H9 (cell line): ENCODE data around the gene TBP. TPM values are rescaled to one million over a fixed set of nuclear protein-coding genes. Genes with fewer than 3 reads are reported as not detected.
"Not testable (repeated sequence)": the region's sequence is repeated elsewhere in the genome, so short reads cannot be mapped to it uniquely, and the experiment has no call there.

Experiments
- DNase-seq: peaks from one replicate; pipeline ENCODE4 v3.0.0-alpha.2; 2017
- H2AFZ ChIP-seq: one replicate; pipeline ENCODE4 v1.6.1; 2013; ENCODE audit warnings: mild to moderate bottlenecking, low read length, control low read depth, moderate library complexity
- H2AK5ac ChIP-seq: 2 replicates; pipeline ENCODE4 v1.6.1; 2013; ENCODE audit warnings: low read length, control low read depth, mixed read lengths; ENCODE audit not compliant: insufficient read length
- H2BK120ac ChIP-seq: one replicate; pipeline ENCODE4 v1.6.1; 2013; ENCODE audit warnings: low read depth, mild to moderate bottlenecking, low read length, control low read depth, inconsistent platforms; ENCODE audit not compliant: poor library complexity, severe bottlenecking
- H2BK12ac ChIP-seq: 2 replicates; pipeline ENCODE4 v1.6.1; 2013; ENCODE audit warnings: low read length, control low read depth, mixed read lengths, low read depth; ENCODE audit not compliant: insufficient read length
- H2BK15ac ChIP-seq: 2 replicates; pipeline ENCODE4 v1.6.1; 2013; ENCODE audit warnings: low read depth, low read length, control low read depth
- H2BK20ac ChIP-seq: one replicate; pipeline ENCODE4 v1.6.1; 2013; ENCODE audit warnings: low read depth, mild to moderate bottlenecking, low read length, control low read depth, inconsistent platforms; ENCODE audit not compliant: poor library complexity, severe bottlenecking
- H2BK5ac ChIP-seq: 2 replicates; pipeline ENCODE4 v1.6.1; 2013; ENCODE audit warnings: low read length, control low read depth, mixed read lengths; ENCODE audit not compliant: insufficient read length
- H3K14ac ChIP-seq: 2 replicates; pipeline ENCODE4 v1.6.1; 2013; ENCODE audit warnings: low read length, control low read depth; ENCODE audit not compliant: insufficient read depth
- H3K18ac ChIP-seq: 2 replicates; pipeline ENCODE4 v1.6.1; 2013; ENCODE audit warnings: low read depth, mild to moderate bottlenecking, mixed read lengths, low read length, control low read depth; ENCODE audit not compliant: insufficient read length
- H3K23ac ChIP-seq: 2 replicates; pipeline ENCODE4 v1.6.1; 2013; ENCODE audit warnings: low read length, control low read depth, mixed read lengths, low read depth; ENCODE audit not compliant: insufficient read length
- H3K23me2 ChIP-seq: 2 replicates; pipeline ENCODE4 v1.6.1; 2013; ENCODE audit warnings: low read depth, mild to moderate bottlenecking, mixed read lengths, low read length, control low read depth; ENCODE audit not compliant: insufficient read length, poor library complexity, severe bottlenecking
- H3K27ac ChIP-seq: 2 replicates; pipeline ENCODE4 v1.5.1; 2013; ENCODE audit warnings: low read length, control low read depth, mixed read lengths, low read depth; ENCODE audit not compliant: insufficient read length
- H3K27me3 ChIP-seq: 2 replicates; pipeline ENCODE4 v1.6.1; 2013; ENCODE audit warnings: low read length, control low read depth, inconsistent platforms; ENCODE audit not compliant: insufficient read depth
- H3K4ac ChIP-seq: 2 replicates; pipeline ENCODE4 v1.6.1; 2013; ENCODE audit warnings: low read depth, mild to moderate bottlenecking, control low read depth, inconsistent platforms, low read length, moderate library complexity
- H3K4me1 ChIP-seq: 2 replicates; pipeline ENCODE4 v1.6.1; 2013; ENCODE audit warnings: low read length, control low read depth, inconsistent platforms; ENCODE audit not compliant: insufficient read depth
- H3K4me2 ChIP-seq: 2 replicates; pipeline ENCODE4 v1.6.1; 2013; ENCODE audit warnings: low read length, control low read depth, mixed read lengths; ENCODE audit not compliant: insufficient read length, insufficient read depth
- H3K56ac ChIP-seq: 2 replicates; pipeline ENCODE4 v1.6.1; 2013; ENCODE audit warnings: low read depth, mild to moderate bottlenecking, mixed read lengths, low read length, control low read depth; ENCODE audit not compliant: insufficient read length
- H3K79me1 ChIP-seq: 2 replicates; pipeline ENCODE4 v1.6.1; 2013; ENCODE audit warnings: low read depth, mild to moderate bottlenecking, moderate library complexity, low read length, control low read depth, inconsistent platforms; ENCODE audit not compliant: insufficient read depth, poor library complexity, severe bottlenecking
- H3K79me2 ChIP-seq: 2 replicates; pipeline ENCODE4 v1.6.1; 2013; ENCODE audit warnings: low read length, control low read depth, inconsistent platforms; ENCODE audit not compliant: insufficient read depth
- H3K9ac ChIP-seq: 2 replicates; pipeline ENCODE4 v1.6.1; 2013; ENCODE audit warnings: low read length, control low read depth, mixed read lengths; ENCODE audit not compliant: insufficient read length; ENCODE audit errors: extremely low read depth
- H3K9me3 ChIP-seq: one replicate; pipeline ENCODE4 v1.6.1; 2013; ENCODE audit warnings: low read depth, low read length, inconsistent platforms; ENCODE audit not compliant: control insufficient read depth
- H3T11ph ChIP-seq: one replicate; pipeline ENCODE4 v1.6.1; 2013; ENCODE audit warnings: mild to moderate bottlenecking, low read length, control low read depth, inconsistent platforms
- H4K20me1 ChIP-seq: one replicate; pipeline ENCODE4 v1.6.1; 2013; ENCODE audit not compliant: control insufficient read depth, insufficient read length, insufficient read depth
- H4K5ac ChIP-seq: 2 replicates; pipeline ENCODE4 v1.6.1; 2013; ENCODE audit warnings: low read depth, mild to moderate bottlenecking, mixed read lengths, low read length, control low read depth; ENCODE audit not compliant: insufficient read length
- H4K8ac ChIP-seq: replicated peaks from 2 replicates; pipeline ENCODE4 v1.6.1; 2013; ENCODE audit warnings: low read length, control low read depth, mixed read lengths, low read depth; ENCODE audit not compliant: insufficient read length
- H4K91ac ChIP-seq: 2 replicates; pipeline ENCODE4 v1.6.1; 2013; ENCODE audit warnings: low read depth, mild to moderate bottlenecking, moderate library complexity, mixed read lengths, low read length, control low read depth; ENCODE audit not compliant: insufficient read length
- H3K27ac Mint-ChIP-seq, 3 experiments: 2 replicates in 2 of 3; 3 replicates in 1 of 3; pipeline ENCODE4 v1.8.0; 2020 to 2021; ENCODE audit warnings: mixed read lengths in 3 of 3, mild to moderate bottlenecking in 1 of 3, moderate library complexity in 1 of 3
- H3K27me3 Mint-ChIP-seq: 2 replicates; pipeline ENCODE4 v1.8.0; 2021; ENCODE audit warnings: low read depth, mild to moderate bottlenecking, moderate library complexity, mixed read lengths
- H3K36me3 Mint-ChIP-seq, 3 experiments: 2 replicates in 2 of 3; 3 replicates in 1 of 3; pipeline ENCODE4 v1.8.0; 2020 to 2021; ENCODE audit warnings: low read depth in 3 of 3, mixed read lengths in 3 of 3; ENCODE audit not compliant: insufficient read depth in 1 of 3
- H3K4me1 Mint-ChIP-seq, 2 experiments: 2 replicates each; pipeline ENCODE4 v1.8.0; 2020; ENCODE audit warnings: mixed read lengths in 2 of 2
- H3K4me3 Mint-ChIP-seq, 2 experiments: 2 replicates in 1 of 2; 3 replicates in 1 of 2; pipeline ENCODE4 v1.8.0; 2020 to 2021; ENCODE audit warnings: mild to moderate bottlenecking in 2 of 2, mixed read lengths in 2 of 2, moderate library complexity in 1 of 2
- H3K9me3 Mint-ChIP-seq, 2 experiments: 2 replicates in 1 of 2; 3 replicates in 1 of 2; pipeline ENCODE4 v1.8.0; 2020; ENCODE audit warnings: mild to moderate bottlenecking in 2 of 2, mixed read lengths in 2 of 2, moderate library complexity in 1 of 2
- CTCF ChIP-seq: fragments of 200-600 bp; sonication (generic); conservative IDR thresholded peaks from 3 replicates; pipeline ENCODE4 v1.8.0; 2021; ENCODE audit warnings: antibody characterized with exemption, mild to moderate bottlenecking
- whole genome bisulfite sequencing: extraction: QIAGEN DNeasy Blood & Tissue Kit; methylation state at CpG from one replicate; pipeline ENCODE4 v1.1.7; 2013; ENCODE audit warnings: missing lambda C conversion rate, low lambda C conversion rate, mixed read lengths; ENCODE audit not compliant: insufficient read length; ENCODE audit errors: extremely low coverage; 5-methylcytosine and 5-hydroxymethylcytosine counted together
- total RNA-seq: library from RNA; stranded (reverse); gene quantifications from 2 replicates; pipeline ENCODE4 v1.2.1, GENCODE V29; 2021

The TBP gene
- total RNA-seq, 1 experiment from 2014 or later, result 22.6 TPM

GRCh38 chr6:170525795-170526194 lies 28.4 kb upstream of the TBP start:
- WGBS, result 100% methylated on average over 2 of the region's 7 CpGs

GRCh38 chr6:170527995-170528394 lies 26.2 kb upstream of the TBP start:
- not testable (repeated sequence) for H3K4me2 ChIP-seq, H4K5ac ChIP-seq, H3K14ac ChIP-seq, H3K56ac ChIP-seq, H3K18ac ChIP-seq, H3K27ac Mint-ChIP-seq, H3K23me2 ChIP-seq, H3K4me3 Mint-ChIP-seq, H3K27ac ChIP-seq, H3K9me3 Mint-ChIP-seq, H2BK120ac ChIP-seq, H2BK12ac ChIP-seq, H3K27me3 ChIP-seq, H3K27me3 Mint-ChIP-seq, H2BK20ac ChIP-seq, H3K79me1 ChIP-seq, H4K20me1 ChIP-seq, H3K4me1 ChIP-seq, H2AFZ ChIP-seq, H2AK5ac ChIP-seq, H4K8ac ChIP-seq, H3K79me2 ChIP-seq, H3K9me3 ChIP-seq, H4K91ac ChIP-seq, H2BK15ac ChIP-seq, H3T11ph ChIP-seq, H2BK5ac ChIP-seq, H3K36me3 Mint-ChIP-seq, H3K4ac ChIP-seq, H3K9ac ChIP-seq, H3K23ac ChIP-seq, DNase-seq
- no CpG with 5 or more reads among the region's 5 CpGs for WGBS
- peaks cover 10 to 12% of the 10 kb centered on the region in 2 experiments for H3K4me1 Mint-ChIP-seq

More at GRCh38 chr6:170525795-170526194, 28.4 kb upstream of the TBP start:
- Histone ChIP-seq H3K27ac (no peak overlapping the region), H3K4me1 (no peaks in the 10 kb centered on the region), H2AFZ (no peak overlapping the region), H3K56ac (no peak overlapping the region), H3K18ac (no peak overlapping the region), H4K5ac (no peak overlapping the region), H2BK15ac (no peak overlapping the region), H3K4ac (no peak overlapping the region), H2BK12ac (no peak overlapping the region), H4K20me1 (no peaks in the 10 kb centered on the region), H3K9me3 (no peaks in the 10 kb centered on the region), H3K14ac (no peak overlapping the region), H3K79me2 (no peaks in the 10 kb centered on the region), H3K4me2 (no peak overlapping the region), H3T11ph (no peak overlapping the region), H3K23me2 (no peaks in the 10 kb centered on the region), H3K9ac (no peak overlapping the region), H2BK20ac (no peak overlapping the region), H3K23ac (no peak overlapping the region), H3K79me1 (no peaks in the 10 kb centered on the region), H2AK5ac (no peak overlapping the region), H2BK5ac (no peak overlapping the region), H3K27me3 (no peaks in the 10 kb centered on the region), H2BK120ac (no peak overlapping the region), H4K8ac (no peak overlapping the region), H4K91ac (no peak overlapping the region)
- Mint-ChIP-seq H3K4me1 (peaks cover 10 to 12% of the 10 kb centered on the region in 2 experiments), H3K36me3 (no peaks in the 10 kb centered on the region; a peak in 1 of 7 replicates), H3K27ac (peak overlapping the region in 1 of 3 experiments; percentile 47; a peak in 2 of 7 replicates), H3K9me3 (no peaks in the 10 kb centered on the region), H3K27me3 (no peaks in the 10 kb centered on the region; the same call in 1 of the 2 replicates), H3K4me3 (no peak overlapping the region)
- no peak for TF ChIP-seq CTCF
- no peak for DNase-seq
